Coronary artery (tissue), 2 donors: ENCODE results near the gene CARD19.

Experiments used
- DNase-seq: peaks from one replicate; pipeline ENCODE4 v3.0.0-alpha.2; 2017; ENCODE audit warnings: low spot score
- H3K27ac ChIP-seq, 2 donors: fragments of 200-600 bp; sonication (generic); one replicate each; pipeline ENCODE4 v1.5.1; 2016 to 2019
- H3K4me3 ChIP-seq: fragments of 200-600 bp; sonication (generic); 2 replicates; pipeline ENCODE4 v1.5.1; 2016; ENCODE audit warnings: mild to moderate bottlenecking, moderate library complexity
- TF ChIP-seq, protein P1 (sequence below): fragments of 200-600 bp; sonication (generic); IDR thresholded peaks from one replicate; pipeline ENCODE4 v1.5.1; 2019; ENCODE audit warnings: antibody characterized with exemption

The CARD19 gene

DNA sequence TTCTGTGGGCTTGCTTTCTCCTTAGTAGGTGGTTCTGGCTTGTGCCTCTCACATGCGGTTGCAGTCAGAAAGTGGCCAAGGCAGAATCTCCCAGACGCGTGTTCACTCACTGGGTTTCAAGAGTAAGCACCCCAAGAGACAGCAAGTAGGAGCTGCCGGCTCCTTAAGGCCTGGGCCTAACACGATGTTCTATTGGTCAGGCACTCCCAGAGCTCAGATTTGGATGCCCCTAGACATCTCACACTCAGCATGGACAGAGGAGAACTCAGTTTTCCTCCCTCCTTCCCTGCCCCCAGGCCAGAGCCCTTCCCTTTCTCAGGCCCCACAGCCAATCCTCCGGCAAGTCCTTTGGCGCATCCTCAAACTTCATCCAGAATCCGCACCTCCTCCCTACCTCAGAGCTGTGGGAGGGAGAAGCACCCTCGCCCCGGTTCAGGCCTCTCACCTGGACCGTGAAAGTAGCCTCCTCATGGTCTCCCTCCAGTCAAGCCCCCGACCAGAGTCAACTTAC lies 6.5 kb upstream of the CARD19 start:
- TF ChIP-seq, protein P1, sequence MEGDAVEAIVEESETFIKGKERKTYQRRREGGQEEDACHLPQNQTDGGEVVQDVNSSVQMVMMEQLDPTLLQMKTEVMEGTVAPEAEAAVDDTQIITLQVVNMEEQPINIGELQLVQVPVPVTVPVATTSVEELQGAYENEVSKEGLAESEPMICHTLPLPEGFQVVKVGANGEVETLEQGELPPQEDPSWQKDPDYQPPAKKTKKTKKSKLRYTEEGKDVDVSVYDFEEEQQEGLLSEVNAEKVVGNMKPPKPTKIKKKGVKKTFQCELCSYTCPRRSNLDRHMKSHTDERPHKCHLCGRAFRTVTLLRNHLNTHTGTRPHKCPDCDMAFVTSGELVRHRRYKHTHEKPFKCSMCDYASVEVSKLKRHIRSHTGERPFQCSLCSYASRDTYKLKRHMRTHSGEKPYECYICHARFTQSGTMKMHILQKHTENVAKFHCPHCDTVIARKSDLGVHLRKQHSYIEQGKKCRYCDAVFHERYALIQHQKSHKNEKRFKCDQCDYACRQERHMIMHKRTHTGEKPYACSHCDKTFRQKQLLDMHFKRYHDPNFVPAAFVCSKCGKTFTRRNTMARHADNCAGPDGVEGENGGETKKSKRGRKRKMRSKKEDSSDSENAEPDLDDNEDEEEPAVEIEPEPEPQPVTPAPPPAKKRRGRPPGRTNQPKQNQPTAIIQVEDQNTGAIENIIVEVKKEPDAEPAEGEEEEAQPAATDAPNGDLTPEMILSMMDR, result no peak
- H3K4me3 ChIP-seq, result no peak overlapping the region
- no peak overlapping the region for H3K27ac ChIP-seq
- DNase-seq, result peak; percentile 56

DNA sequence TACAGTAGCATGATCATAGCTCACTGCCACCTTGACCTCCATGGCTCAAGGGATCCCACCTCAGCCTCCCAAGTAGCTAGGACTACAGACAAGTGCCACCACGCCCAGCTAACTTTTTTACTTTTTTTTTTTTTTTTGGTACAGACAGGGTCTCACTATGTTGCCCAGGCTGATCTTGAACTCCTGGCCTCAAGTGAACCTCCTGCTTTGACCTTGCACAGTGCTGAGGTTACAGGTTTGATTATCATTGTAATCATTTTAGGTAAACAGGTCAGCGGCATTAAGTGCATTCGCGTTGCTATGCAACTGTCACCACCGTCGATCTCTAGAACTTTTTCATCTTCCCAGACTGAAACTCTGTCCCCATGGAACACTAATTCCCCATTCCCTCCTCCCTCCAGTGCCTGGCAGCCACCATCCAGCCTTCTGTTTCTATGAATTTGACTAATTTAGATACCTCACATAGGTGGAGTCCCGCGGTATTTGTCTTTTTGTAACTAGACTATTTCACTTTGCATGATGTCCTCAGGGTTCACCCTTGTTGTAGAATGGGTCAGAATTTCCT lies 5.8 kb upstream of the CARD19 start:
- DNase-seq, result peak; percentile 38
- H3K4me3 ChIP-seq, result no peak overlapping the region
- no peak overlapping the region for H3K27ac ChIP-seq
- TF ChIP-seq, protein P1, result no peak

DNA sequence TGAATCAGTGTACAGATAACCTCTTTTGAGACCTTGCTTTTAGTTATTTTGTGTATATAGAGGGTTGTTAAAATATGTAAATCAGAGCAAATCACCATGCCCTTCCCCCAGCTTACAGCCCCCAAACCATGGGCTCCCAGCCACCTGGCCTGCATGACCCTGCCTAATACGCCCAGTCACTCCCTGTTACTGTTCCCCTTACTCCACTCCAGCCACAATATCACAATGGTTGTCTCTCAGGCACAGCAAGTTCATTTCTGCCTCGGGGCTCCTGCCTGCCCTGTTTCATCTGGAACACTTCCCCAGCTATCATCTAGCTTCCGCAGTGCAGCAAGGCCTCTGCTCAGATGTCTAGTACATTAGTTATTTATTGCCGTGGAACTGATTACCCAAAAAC lies 5.0 kb upstream of the CARD19 start:
- TF ChIP-seq, protein P1, result no peak
- Histone ChIP-seq H3K27ac (no peak overlapping the region), H3K4me3 (no peak overlapping the region)
- no peak for DNase-seq

DNA sequence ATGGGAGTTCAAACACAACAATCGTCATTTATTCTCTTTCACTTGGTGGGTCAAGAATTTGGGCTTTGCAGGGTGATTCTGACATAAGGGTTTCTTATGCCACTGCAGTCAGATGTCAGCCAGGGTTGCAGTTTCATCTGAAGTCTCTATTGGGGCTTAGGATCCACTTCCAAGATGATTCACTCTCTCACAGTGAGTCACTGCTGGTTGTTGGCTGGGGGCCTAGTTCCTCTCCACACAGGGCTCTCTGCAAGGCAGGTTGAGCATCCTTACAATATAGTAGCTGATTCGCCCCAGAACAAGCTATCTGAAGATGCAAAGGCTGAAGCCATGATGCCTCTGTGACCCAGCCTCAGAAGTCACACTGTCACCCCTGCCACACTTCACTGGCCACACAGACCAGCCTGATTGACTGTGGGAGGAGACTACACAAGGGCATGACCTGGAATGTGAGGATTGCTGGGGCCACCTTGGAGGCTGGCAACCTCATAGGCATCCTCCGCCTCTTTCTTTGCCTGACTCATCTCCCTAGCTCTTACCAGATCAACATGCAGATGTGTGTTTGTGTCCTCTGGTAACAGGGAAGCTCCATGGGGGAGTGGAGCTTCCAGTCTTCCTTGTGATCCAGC lies 4.5 kb upstream of the CARD19 start:
- peak; percentile 69 for DNase-seq
- Histone ChIP-seq H3K27ac (no peak overlapping the region), H3K4me3 (no peak overlapping the region)
- TF ChIP-seq, protein P1, result no peak

DNA sequence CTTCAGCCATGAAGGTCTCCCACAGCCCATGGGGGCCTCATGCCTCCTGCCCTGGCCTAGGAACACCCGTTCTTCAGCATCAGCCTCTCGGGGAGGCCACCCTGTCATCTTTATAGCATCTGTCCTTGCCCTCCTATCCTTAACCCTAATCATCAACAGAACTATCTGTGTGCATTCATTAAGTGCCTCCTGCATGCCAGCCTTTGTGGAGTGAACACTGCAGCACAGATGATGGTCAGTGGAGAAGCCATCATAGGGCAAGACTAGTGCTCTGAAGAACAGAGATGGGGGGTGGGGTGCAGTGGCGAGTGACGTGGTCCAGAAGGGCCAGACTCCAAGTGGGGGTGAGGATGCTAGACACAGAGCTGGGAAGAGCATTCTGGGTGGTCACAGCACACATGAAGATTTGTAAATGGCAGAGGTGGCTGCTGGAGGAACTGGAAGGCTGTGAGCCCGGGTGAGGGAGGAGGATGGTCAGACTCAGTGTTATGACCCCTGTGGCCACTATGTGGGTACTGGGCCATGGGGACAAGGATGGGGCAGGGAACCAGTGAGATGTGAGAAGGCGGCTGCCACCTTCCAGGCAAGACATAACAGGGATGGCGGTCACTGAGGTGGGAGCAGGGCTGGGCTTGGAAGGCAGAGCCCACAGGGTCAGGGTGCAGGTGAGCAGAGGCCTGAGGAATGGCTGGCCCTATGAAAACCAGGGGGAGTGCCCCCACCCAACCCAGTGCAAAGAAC lies 3.6 kb upstream of the CARD19 start:
- TF ChIP-seq, protein P1, result no peak
- H3K4me3 ChIP-seq, result no peak overlapping the region
- DNase-seq, result peak; percentile 73
- H3K27ac ChIP-seq, result peak overlapping the region in 1 of 2 donors; percentile 98

DNA sequence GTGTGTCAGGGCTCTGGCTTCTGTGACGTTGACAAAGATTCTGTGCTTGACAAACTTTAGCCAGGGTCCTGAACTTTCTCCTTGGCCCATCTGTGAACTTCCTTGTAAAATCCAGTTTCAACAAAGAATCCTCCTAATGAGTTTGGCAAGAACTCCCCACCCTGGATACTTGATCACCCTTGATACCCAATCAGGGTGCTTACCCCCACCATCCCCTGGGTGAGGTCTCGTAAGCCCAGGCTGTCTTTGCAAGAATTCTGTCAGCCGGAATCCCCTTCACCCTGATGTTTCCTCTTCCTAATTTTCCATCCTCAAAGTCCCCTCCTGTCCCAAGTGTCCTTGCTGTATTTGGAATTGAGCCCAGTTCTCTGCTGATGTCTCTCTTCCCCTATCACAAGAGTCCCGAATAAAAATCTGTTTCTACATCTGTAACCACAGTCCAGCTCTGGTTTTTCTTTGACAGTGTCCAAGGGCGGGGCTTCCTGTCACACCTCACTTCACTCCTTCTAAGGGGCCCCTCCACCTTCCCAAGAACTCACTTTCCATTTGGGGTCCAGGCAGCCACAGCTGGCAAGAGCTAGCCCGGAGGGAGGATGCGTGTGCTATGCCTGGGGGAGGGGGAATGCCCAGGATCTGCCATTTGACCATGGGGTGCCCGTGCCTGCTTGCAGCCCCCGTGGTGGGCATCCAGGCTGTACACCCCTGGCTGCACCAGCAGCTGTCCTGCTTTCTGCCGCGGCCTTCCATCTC lies 2.7 kb upstream of the CARD19 start:
- Histone ChIP-seq H3K27ac (peak overlapping the region in 1 of 2 donors; percentile 98), H3K4me3 (no peak overlapping the region)
- DNase-seq, result no peak
- TF ChIP-seq, protein P1, result no peak
